ENCODE results near the gene SH3RF3. TPM values are rescaled to one million over a fixed set of nuclear protein-coding genes. Genes with fewer than 3 reads are reported as not detected.
"Not testable (repeated sequence)": the region's sequence is repeated elsewhere in the genome, so short reads cannot be mapped to it uniquely, and the experiment has no call there.

Gene SH3RF3
- total RNA-seq, 1 donor from 2014 or later, result under 0.01 TPM

DNA sequence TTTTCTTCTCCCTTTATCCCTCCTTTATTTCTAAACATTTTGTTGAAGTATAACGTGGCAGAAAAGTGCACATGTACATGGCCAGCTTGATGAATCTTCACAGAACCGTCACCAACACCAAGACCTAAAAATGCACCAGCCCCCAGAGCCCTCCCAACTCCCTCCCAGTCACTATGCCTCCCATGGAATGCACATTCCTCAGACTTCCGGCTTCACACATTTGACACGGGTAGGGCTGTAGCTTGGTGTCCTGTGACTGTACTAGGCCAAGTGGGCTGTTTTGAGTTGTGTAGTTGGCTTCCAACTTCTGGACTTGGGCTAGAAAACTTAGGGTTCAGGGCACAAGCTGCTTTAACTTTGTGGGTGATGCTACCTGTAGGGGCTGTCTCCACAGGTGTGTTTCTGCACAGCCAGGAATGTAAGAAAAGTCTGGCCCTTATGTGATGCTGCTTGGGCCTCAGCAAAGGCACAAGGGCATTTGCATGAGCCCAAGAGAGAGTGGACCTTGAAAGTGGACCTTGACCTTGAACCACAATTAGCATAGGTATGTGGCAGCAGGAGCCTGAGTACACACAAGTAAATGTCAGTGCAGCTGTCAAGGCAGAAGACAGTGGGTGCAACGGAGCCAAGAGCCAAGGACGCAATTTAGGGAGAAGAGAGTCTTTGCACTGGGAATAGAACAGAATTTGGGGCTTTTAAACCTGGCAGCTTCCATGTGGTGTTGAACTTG lies 406.4 kb downstream of the SH3RF3 start:
- TF ChIP-seq CTCF (IDR thresholded peaks at IDR 0.05; ENCODE audit: insufficient read depth, low read length, severe bottlenecking), result no peak
- DNase-seq (ENCODE audit: low read depth) (no peak), FAIRE-seq (no peak)
- H3K27me3 ChIP-seq (ENCODE audit: control insufficient read depth, insufficient read depth, low read length), result no peaks in the 10 kb centered on the region
- no peaks in the 10 kb centered on the region for H3K36me3 ChIP-seq (ENCODE audit: control insufficient read depth, insufficient read depth, low read length)
- no peak overlapping the region for H3K4me3 ChIP-seq (ENCODE audit: low read depth, low read length)

DNA sequence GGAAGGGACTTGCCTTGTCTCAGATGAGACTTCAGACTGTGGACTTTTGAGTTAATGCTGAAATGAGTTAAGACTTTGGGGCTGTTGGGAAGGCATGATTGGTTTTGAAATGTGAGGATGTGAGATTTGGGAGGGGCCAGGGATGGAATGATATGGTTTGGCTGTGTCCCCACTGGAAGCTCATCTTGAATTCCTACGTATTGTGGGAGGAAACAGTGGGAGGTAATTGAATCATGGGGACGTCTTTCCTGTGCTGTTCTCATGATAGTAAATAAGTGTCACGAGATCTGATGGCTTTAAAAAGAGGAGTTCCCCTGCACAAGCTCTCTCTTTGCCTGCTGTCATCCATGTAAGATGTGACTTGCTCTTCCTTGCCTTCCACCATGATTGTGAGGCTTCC lies 407.6 kb downstream of the SH3RF3 start:
- not testable (repeated sequence) for DNase-seq (ENCODE audit: low read depth); H3K36me3 ChIP-seq (ENCODE audit: control insufficient read depth, insufficient read depth, low read length); FAIRE-seq; H3K4me3 ChIP-seq (ENCODE audit: low read depth, low read length); H3K27me3 ChIP-seq (ENCODE audit: control insufficient read depth, insufficient read depth, low read length)

GRCh38 chr2:109537565-109538222 lies 408.7 kb downstream of the SH3RF3 start:
- FAIRE-seq, result no peak
- Histone ChIP-seq H3K4me3 (ENCODE audit: low read depth, low read length) (no peak overlapping the region), H3K36me3 (ENCODE audit: control insufficient read depth, insufficient read depth, low read length) (peaks cover 1% of the 10 kb centered on the region), H3K27me3 (ENCODE audit: control insufficient read depth, insufficient read depth, low read length) (no peaks in the 10 kb centered on the region)
- no peak for TF ChIP-seq CTCF (IDR thresholded peaks at IDR 0.05; ENCODE audit: insufficient read depth, low read length, severe bottlenecking)
- no peak for DNase-seq (ENCODE audit: low read depth)

- Histone ChIP-seq H3K4me3 (ENCODE audit: low read depth, low read length) (no peak overlapping the region), H3K27me3 (ENCODE audit: control insufficient read depth, insufficient read depth, low read length) (no peaks in the 10 kb centered on the region), H3K36me3 (ENCODE audit: control insufficient read depth, insufficient read depth, low read length) (peaks cover 1% of the 10 kb centered on the region)
- FAIRE-seq (no peak), DNase-seq (ENCODE audit: low read depth) (no peak)
- no peak for TF ChIP-seq CTCF (IDR thresholded peaks at IDR 0.05; ENCODE audit: insufficient read depth, low read length, severe bottlenecking)
These were observed 409.5 kb downstream of the SH3RF3 start for GRCh38 chr2:109538546-109538945.

- Histone ChIP-seq H3K27me3 (ENCODE audit: control insufficient read depth, insufficient read depth, low read length) (no peaks in the 10 kb centered on the region), H3K4me3 (ENCODE audit: low read depth, low read length) (no peak overlapping the region), H3K36me3 (ENCODE audit: control insufficient read depth, insufficient read depth, low read length) (peaks cover 4% of the 10 kb centered on the region)
- no peak for FAIRE-seq
- no peak for DNase-seq (ENCODE audit: low read depth)
- no peak for TF ChIP-seq CTCF (IDR thresholded peaks at IDR 0.05; ENCODE audit: insufficient read depth, low read length, severe bottlenecking)
These were observed 413.4 kb downstream of the SH3RF3 start for GRCh38 chr2:109542384-109542783.

DNA sequence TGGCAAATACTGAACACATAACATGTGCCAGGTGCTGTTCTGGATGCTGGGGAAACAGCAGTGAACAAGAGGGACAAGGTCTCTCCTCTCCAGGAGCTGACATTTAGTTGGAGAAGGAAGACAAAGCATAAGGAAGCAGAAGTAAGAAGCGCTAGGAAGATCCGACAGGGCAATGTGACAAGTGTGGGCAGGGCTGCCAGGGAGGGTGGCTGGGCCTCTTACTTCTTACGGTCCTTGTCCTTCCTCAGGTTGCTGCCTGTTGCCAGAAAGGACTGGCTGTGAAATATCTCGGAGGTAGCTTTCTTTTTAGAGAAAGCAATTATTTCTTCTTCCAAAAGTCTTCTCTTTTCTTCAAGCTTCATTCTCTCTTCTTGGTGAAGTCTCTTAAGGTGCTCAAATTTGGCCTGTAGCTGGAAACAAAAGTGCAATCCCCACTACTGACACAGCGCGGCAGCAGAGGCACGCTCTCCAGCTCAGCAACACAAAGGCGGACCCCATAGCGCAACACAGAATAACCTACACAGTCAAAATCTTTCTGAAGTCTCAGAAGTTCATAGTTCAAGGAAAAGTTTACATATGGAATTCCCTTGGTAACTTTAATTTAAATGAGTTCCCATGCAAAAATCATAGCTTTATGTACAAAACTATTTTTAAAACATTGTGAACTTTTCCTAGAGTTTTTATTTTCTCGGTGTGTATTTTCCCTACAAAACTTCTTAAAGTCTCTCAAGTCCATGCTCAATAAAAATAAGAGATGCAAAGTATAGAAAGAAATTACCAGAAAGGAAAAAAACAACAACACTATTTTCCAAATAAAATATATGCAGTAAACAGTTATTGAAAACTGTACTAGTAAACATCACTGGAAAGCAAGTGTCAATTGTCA lies 417.1 kb downstream of the SH3RF3 start:
- Histone ChIP-seq H3K27me3 (ENCODE audit: control insufficient read depth, insufficient read depth, low read length) (no peaks in the 10 kb centered on the region), H3K36me3 (ENCODE audit: control insufficient read depth, insufficient read depth, low read length) (peaks cover 4% of the 10 kb centered on the region), H3K4me3 (ENCODE audit: low read depth, low read length) (no peak overlapping the region)
- peak; percentile 83 for TF ChIP-seq CTCF (IDR thresholded peaks at IDR 0.05; ENCODE audit: insufficient read depth, low read length, severe bottlenecking)
- FAIRE-seq, result peak; percentile 73
- DNase-seq (ENCODE audit: low read depth), result peak; percentile 64

Data from bronchial epithelial cell (primary cell).